ENCODE results near the gene HMG20A. TPM values are rescaled to one million over a fixed set of nuclear protein-coding genes. Genes with fewer than 3 reads are reported as not detected.

The HMG20A gene
- total and polyA plus RNA-seq, 9 of the 15 experiments (the other 6 are each of a cell fraction or from before 2014, with no cell fraction given), result 25.0 to 68.1 (median 38.9) TPM

GRCh38 chr15:77496715-77497109 is 76.0 kb downstream of the HMG20A start (continued):
- TF ChIP-seq, protein P1, sequence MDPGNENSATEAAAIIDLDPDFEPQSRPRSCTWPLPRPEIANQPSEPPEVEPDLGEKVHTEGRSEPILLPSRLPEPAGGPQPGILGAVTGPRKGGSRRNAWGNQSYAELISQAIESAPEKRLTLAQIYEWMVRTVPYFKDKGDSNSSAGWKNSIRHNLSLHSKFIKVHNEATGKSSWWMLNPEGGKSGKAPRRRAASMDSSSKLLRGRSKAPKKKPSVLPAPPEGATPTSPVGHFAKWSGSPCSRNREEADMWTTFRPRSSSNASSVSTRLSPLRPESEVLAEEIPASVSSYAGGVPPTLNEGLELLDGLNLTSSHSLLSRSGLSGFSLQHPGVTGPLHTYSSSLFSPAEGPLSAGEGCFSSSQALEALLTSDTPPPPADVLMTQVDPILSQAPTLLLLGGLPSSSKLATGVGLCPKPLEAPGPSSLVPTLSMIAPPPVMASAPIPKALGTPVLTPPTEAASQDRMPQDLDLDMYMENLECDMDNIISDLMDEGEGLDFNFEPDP (CRISPR knock-in tag; IDR thresholded peaks at IDR 0.05), result no peak
- no peak for TF ChIP-seq VEZF1 (CRISPR knock-in tag; IDR thresholded peaks at IDR 0.05)
- no peak for TF ChIP-seq ETS2 (tag; IDR thresholded peaks at IDR 0.05; ENCODE audit: borderline replicate concordance, poor library complexity, severe bottlenecking)
- no peak for TF ChIP-seq ZNF586 (CRISPR knock-in tag; conservative IDR thresholded peaks at IDR 0.05)
- TF ChIP-seq TEAD1 (CRISPR knock-in tag; IDR thresholded peaks at IDR 0.05), result peak in 1 of 2 experiments; percentile 55; a peak in 1 of 4 replicates
- TF ChIP-seq HNRNPK (IDR thresholded peaks at IDR 0.05; ENCODE audit: low read depth, low read length, poor library complexity, severe bottlenecking), result no peak
- TF ChIP-seq ZNF324 (CRISPR knock-in tag; IDR thresholded peaks at IDR 0.05), result no peak
- TF ChIP-seq, protein P2, sequence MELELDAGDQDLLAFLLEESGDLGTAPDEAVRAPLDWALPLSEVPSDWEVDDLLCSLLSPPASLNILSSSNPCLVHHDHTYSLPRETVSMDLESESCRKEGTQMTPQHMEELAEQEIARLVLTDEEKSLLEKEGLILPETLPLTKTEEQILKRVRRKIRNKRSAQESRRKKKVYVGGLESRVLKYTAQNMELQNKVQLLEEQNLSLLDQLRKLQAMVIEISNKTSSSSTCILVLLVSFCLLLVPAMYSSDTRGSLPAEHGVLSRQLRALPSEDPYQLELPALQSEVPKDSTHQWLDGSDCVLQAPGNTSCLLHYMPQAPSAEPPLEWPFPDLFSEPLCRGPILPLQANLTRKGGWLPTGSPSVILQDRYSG (tag; conservative IDR thresholded peaks at IDR 0.05; ENCODE audit: low read depth), result no peak
- no peak for TF ChIP-seq GATA2 (CRISPR knock-in tag; IDR thresholded peaks at IDR 0.05)
- TF ChIP-seq NCOA6 (IDR thresholded peaks at IDR 0.05), result no peak
- TF ChIP-seq MTA2 (IDR thresholded peaks at IDR 0.05; ENCODE audit: low read depth), result no peak
- peak; percentile 25; the same call in 1 of the 2 replicates for TF ChIP-seq BHLHE40 (IDR thresholded peaks at IDR 0.05; ENCODE audit: low read length)
- TF ChIP-seq ZFP36 (IDR thresholded peaks at IDR 0.05; ENCODE audit: low read depth, low read length, partially characterized antibody), result peak; percentile 14
- TF ChIP-seq EWSR1 (IDR thresholded peaks at IDR 0.05; ENCODE audit: borderline replicate concordance, low read depth, partially characterized antibody), result no peak
- TF ChIP-seq, protein P3, sequence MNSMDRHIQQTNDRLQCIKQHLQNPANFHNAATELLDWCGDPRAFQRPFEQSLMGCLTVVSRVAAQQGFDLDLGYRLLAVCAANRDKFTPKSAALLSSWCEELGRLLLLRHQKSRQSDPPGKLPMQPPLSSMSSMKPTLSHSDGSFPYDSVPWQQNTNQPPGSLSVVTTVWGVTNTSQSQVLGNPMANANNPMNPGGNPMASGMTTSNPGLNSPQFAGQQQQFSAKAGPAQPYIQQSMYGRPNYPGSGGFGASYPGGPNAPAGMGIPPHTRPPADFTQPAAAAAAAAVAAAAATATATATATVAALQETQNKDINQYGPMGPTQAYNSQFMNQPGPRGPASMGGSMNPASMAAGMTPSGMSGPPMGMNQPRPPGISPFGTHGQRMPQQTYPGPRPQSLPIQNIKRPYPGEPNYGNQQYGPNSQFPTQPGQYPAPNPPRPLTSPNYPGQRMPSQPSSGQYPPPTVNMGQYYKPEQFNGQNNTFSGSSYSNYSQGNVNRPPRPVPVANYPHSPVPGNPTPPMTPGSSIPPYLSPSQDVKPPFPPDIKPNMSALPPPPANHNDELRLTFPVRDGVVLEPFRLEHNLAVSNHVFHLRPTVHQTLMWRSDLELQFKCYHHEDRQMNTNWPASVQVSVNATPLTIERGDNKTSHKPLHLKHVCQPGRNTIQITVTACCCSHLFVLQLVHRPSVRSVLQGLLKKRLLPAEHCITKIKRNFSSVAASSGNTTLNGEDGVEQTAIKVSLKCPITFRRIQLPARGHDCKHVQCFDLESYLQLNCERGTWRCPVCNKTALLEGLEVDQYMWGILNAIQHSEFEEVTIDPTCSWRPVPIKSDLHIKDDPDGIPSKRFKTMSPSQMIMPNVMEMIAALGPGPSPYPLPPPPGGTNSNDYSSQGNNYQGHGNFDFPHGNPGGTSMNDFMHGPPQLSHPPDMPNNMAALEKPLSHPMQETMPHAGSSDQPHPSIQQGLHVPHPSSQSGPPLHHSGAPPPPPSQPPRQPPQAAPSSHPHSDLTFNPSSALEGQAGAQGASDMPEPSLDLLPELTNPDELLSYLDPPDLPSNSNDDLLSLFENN (IDR thresholded peaks at IDR 0.05; ENCODE audit: low read depth in 2 of 2, low read length in 2 of 2), result peak in 1 of 2 experiments; percentile 30; a peak in 1 of 4 replicates
- peak; percentile 89 for TF ChIP-seq CEBPG (CRISPR knock-in tag; IDR thresholded peaks at IDR 0.05)
- TF ChIP-seq CEBPG (tag; conservative IDR thresholded peaks at IDR 0.05 in 1 of 2, IDR thresholded peaks at IDR 0.05 in 1 of 2), result peak; percentile 89 to 91
- TF ChIP-seq, protein P4, sequence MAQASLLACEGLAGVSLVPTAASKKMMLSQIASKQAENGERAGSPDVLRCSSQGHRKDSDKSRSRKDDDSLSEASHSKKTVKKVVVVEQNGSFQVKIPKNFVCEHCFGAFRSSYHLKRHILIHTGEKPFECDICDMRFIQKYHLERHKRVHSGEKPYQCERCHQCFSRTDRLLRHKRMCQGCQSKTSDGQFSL (CRISPR knock-in tag; IDR thresholded peaks at IDR 0.05), result no peak
- TF ChIP-seq, protein P4 (tag; IDR thresholded peaks at IDR 0.05), result no peak
